PC-3 (cell line): ENCODE results near the gene CALML6.

Experiments
- EZH2 ChIP-seq: fragments of 300-600 bp; sonication (generic); IDR thresholded peaks from one replicate; pipeline ENCODE4 v1.6.1; 2017; ENCODE audit warnings: antibody characterized with exemption, mild to moderate bottlenecking, low read length; ENCODE audit not compliant: unreplicated experiment
- TF ChIP-seq, protein P1 (sequence below): fragments of 300-600 bp; sonication (generic); conservative IDR thresholded peaks from 2 replicates; pipeline ENCODE4 v1.5.1; 2017; ENCODE audit warnings: antibody characterized with exemption, low read depth, mild to moderate bottlenecking, low read length

- TF ChIP-seq, protein P1, sequence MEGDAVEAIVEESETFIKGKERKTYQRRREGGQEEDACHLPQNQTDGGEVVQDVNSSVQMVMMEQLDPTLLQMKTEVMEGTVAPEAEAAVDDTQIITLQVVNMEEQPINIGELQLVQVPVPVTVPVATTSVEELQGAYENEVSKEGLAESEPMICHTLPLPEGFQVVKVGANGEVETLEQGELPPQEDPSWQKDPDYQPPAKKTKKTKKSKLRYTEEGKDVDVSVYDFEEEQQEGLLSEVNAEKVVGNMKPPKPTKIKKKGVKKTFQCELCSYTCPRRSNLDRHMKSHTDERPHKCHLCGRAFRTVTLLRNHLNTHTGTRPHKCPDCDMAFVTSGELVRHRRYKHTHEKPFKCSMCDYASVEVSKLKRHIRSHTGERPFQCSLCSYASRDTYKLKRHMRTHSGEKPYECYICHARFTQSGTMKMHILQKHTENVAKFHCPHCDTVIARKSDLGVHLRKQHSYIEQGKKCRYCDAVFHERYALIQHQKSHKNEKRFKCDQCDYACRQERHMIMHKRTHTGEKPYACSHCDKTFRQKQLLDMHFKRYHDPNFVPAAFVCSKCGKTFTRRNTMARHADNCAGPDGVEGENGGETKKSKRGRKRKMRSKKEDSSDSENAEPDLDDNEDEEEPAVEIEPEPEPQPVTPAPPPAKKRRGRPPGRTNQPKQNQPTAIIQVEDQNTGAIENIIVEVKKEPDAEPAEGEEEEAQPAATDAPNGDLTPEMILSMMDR: no peak
- TF ChIP-seq EZH2: no peak
Measured at GRCh38 chr1:1915911-1916840, 1.1 kb downstream of the CALML6 start.
